HuH-7.5 (cell line): ENCODE data around the gene ZSCAN5A.
"Not testable (repeated sequence)": the region's sequence is repeated elsewhere in the genome, so short reads cannot be mapped to it uniquely, and the experiment has no call there.

Experiments
- DNase-seq: peaks from one replicate; pipeline ENCODE4 v3.0.0; 2011; ENCODE audit warnings: low spot score

The ZSCAN5A gene

DNA sequence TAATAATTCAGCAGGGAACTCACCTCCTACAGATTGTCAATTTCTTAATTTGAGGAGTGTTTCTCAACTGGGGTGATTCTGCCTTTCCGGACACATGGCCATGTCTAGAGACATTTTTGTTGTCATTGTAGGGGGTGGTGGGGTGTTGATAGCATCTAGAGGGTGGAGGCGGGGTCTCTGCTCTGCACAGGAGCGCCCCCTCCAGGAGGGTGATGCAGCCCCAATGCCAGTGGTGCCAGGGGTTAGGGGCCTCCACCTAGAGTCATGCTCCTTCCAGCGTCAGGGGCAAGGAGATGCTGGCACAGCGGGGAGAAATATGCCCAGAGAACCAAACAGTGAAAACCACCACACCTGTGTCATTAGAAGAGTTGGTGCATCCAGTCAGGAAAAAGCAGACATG, 107.1 kb downstream of the ZSCAN5A start:
- not testable (repeated sequence) for DNase-seq

DNA sequence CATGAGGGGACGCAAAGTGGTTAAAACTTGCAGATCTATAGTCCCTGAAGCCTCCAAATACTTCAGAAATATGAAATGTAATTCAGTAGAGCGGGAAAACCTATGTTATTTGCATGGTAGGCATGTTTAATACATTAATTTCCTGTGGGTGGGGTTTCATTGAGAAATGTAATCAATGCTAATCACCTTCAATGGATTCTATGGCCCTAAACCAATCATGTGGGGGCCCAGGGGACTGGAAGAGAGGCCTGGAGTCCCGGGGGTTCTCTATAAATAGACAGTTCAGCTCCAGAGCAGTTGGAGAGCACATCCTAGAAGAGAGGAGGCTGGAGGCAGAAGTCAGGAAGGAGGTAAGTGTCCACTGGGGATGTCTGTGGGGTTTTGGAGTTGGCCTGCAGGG, 112.7 kb downstream of the ZSCAN5A start, which contains the start of gene ZSCAN5C:
Gene ZSCAN5C (plus strand): TSS at position 301 of the 400 bp plus-strand sequence. CDS start 3,641 bp downstream, outside the sequence.
- DNase-seq, result no peak

DNA sequence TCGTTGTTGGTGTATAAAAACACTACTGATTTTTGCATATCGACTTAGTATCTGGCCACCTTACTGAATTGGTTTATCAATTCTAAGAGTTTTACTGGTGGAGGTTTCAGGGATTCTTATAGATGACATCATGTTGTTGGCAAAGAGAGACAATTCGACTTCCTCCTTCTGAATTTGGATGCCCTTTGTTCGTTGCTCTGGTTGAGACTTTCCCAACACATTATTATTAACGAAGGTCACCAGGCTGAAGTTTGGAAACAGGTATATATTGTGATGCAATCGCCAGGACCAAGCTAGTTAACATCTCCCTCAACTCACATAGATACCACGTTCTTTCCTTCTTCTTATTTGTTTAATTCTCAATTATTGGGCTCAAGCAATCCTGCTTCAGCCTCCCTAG, 115.0 kb downstream of the ZSCAN5A start:
- DNase-seq, result no peak

DNA sequence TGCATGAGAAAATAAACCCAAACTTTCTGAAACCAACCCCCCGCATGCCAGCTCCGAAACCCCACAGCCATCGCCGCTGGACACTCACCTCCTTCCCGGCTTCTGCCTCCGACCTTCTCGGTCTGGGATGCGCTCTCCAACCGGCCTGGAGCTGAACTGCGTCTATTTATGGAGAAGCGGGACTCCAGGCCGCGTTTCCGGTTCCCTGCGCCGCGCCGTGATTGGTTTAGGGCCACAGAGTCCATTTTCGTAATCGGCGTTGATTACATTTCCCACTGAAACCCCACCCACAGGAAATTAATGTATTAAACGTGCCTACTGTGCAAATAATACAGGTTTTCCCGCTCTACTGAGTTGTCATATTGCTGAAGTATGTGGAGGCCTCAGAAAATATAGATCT, 117.0 kb downstream of the ZSCAN5A start, which contains the start of gene ZSCAN5B:
Gene ZSCAN5B (minus strand): TSS at position 138 of the 400 bp plus-strand sequence. CDS start 4,731 bp downstream, outside the sequence.
- DNase-seq, result not testable (repeated sequence)

DNA sequence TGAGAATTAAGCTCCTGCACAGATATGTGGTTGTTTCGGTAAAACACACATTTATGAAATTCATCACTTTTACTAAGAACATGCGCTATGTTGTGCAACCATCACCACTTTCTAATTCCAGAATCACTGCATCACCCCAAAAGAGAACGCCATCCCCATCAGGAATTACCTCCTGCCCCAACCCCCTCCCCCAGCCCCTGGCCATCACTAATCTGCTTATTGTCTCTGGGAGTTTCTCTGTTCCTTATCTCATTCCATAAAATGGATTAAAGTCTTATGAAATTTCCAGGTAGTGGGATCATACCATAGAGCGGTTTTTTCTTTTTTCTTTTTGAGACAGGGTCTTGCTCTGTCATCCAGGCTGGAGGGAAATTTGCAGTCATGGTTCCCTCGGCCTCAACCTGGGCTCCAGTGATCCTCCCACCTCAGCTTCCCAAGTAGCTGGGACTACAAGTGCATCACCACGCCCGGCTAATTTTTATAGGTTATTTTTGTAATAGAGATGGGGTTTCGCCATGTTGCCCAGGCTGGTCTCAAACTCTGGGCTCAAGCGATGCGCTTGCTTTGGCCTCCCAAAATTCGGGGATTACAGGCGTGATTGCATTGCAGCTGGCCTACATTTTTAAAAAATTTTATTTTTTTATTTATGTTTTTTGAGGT, 120.5 kb downstream of the ZSCAN5A start:
- DNase-seq, result no peak

DNA sequence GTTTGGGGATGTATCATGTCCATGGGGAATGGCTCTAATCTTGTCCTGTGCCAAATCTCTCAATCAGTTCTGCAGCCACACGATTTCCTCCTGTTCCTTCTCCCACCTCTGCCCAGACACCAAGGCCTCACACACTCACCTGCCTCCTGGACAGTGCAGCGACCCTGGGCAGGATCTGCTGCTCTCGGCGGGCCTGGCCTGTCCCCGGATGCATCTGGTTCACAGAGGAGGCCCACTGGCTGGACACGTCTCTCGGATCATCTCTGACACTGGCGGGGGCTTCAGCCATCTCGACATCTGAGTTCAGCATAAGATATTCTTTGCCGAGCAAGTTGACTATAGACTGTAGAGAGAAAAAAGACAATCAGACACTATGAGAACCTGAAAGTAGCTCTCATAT, 122.9 kb downstream of the ZSCAN5A start:
- DNase-seq, result no peak

DNA sequence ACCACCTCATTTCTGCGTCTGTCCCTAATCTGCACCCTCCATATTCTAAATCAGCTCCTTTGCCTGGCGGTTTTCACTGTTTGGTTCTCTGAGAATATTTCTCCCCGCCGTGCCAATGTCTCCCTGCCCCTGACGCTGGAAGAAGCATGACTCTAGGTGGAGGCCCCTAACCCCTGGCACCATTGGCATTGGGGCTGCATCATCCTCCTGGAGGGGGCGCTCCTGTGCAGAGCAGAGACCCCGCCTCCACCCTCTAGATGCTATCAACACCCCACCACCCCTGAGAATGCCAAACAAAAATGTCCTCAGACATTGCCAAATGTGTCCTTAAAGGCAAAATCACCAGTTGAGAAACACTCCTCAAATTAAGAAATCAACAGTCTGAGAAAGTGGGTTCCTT, 123.5 kb downstream of the ZSCAN5A start:
- no peak for DNase-seq

DNA sequence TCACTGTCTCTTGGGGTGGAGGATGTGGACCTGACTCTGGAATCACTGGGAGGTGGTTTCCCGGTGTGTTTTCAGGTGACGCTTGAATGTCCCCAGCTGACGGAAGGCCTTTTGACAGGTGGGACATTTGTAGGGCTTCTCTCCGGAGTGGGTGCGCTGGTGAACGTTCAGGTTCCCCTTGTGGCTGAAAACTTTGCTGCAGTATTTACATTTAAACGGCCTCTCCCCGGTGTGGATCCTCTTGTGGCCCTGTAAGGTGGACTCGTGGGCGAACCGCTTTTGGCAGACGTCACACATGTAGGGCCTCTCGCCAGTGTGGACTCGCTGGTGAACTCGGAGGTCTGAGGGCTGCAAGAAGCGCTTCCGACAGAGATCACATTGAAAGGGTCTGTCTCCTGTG, 124.9 kb downstream of the ZSCAN5A start:
- no peak for DNase-seq

DNA sequence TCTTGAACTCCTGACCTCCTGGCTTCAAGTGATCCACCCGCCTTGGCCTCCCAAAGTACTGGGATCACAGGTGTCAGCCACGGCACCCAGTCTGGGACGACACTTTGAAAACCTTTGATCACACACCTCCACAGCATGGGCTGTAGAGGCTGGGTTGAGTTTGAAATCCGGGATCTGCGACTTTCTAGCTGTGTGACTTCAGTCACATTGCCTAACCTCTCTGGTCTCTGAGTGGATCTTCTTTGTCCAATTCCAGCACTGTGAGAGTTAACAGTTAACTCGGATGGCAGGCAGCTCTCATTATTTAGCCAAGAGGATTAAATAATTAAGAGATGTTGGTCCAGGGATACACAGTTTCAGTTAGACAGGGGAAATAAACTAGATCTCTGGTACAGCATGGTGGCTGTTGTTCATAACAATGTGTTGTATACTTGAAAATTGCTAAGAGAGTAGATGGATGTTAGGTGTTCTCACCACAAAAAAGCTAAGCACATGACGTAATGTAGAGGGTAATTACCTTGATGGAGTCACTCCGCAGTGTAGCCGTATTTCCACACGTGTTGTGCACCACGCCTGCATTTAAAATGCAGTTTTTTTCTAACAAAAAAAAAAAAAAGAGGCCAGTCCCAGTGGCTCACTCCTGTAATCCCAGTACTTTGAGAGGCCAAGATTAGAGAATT, 136.9 kb downstream of the ZSCAN5A start:
- no peak for DNase-seq

DNA sequence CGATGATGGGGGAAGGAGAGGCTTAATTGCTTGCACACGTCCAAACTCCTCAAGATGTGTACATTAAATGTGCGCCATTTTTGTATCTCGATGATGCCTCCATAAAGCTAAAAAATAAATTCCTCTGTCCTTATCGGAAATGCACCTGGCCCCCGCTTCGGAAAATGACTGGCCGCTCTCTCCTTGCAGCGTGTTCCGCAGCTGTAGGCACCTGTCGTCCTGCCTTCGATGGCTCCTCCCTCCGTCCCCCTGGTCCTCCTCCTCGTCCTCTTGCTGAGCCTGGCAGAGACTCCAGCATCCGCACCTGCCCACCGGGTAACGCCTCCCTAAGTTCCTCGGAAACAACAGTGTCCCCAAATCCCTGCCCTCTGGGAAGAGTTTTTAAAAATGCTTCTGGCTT, 137.8 kb downstream of the ZSCAN5A start:
- DNase-seq, result no peak

DNA sequence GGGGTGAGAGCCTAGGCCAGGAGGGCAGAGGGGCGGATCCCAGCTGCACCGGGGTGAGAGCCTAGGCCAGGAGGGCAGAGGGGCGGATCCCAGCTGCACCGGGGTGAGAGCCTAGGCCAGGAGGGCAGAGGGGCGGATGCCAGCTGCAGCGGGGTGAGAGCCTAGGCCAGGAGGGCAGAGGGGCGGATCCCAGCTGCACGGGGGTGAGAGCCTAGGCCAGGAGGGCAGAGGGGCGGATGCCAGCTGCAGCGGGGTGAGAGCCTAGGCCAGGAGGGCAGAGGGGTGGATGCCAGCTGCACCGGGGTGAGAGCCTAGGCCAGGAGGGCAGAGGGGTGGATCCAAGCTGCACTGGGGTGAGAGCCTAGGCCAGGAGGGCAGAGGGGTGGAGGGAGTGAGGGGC, 138.3 kb downstream of the ZSCAN5A start:
- DNase-seq, result not testable (repeated sequence)

DNA sequence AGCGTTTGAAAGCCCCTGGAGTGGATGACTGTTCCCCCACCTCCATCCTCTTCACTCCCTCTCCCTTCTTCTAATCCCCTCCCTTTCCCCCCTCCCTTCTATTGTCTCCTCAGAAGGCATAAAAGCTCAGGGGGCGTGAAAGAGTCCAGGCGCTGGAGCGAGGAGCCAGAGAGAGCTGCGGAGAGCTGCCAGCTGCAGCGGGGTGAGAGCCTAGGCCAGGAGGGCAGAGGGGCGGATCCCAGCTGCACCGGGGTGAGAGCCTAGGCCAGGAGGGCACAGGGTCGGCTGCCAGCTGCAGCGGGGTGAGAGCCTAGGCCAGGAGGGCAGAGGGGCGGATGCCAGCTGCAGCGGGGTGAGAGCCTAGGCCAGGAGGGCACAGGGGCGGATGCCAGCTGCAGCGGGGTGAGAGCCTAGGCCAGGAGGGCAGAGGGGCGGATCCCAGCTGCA, 138.8 kb downstream of the ZSCAN5A start, which contains the start of gene GALP:
Gene GALP (plus strand): TSS at position 148 of the 447 bp plus-strand sequence. CDS start 1,101 bp downstream, outside the sequence.
- DNase-seq, result not testable (repeated sequence)

DNA sequence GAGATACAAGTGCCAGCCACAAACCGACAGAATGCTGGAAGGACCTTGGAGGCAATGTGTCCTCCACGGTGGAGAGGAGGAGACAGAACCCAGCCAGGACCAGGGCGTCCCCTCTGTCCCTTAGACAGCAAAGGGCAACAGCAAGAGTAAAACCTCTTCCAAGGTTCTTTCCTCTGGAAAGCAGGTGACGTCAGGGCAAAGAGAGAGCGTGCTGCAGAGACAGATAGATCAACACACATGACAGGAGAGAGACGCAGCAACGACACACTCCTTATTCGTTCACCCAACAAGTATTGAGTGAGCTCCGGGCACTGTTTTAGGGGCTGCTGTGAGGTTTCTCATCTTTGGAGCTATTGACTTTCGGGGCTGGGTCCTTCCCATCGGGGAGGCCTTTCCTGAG, 140.1 kb downstream of the ZSCAN5A start:
- no peak for DNase-seq

DNA sequence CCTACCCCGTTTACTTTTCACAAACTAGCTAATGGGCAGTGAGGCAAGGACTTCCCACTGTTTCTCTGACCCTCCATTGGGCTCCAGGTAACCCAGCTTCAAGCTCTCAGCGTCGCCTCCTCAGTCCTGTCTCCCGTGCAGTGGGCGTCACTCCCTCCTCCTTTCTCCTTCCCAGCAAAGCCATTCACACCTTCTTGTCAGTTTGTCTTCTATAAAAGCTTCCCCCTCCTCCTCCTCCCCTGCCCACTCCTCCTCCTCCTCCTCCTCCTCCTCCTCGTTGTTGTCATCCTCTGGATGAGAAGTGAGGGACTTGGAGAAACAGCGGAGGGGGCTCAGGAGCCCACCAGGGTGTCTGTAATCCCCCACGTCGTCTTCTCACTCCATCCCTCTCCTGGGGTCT, 140.6 kb downstream of the ZSCAN5A start:
- DNase-seq, result no peak
